Limb (tissue), 2 donors: ENCODE data around the gene ZNF107.
"Not testable (repeated sequence)": the region's sequence is repeated elsewhere in the genome, so short reads cannot be mapped to it uniquely, and the experiment has no call there.

Experiments used
- DNase-seq, 2 donors: peaks; one replicate each; pipeline ENCODE4 v3.0.0-alpha.2; 2016; ENCODE audit errors: extremely low spot score in 2 of 2

ZNF107 gene

GRCh38 chr7:64643566-64643965 is 22.4 kb upstream of the ZNF107 start:
- no peak for DNase-seq

- DNase-seq = no peak
These were observed 14.7 kb upstream of the ZNF107 start for GRCh38 chr7:64651203-64651602.

GRCh38 chr7:64651632-64652165 is 14.2 kb upstream of the ZNF107 start:
- DNase-seq = no peak

GRCh38 chr7:64653721-64654401 is 12.1 kb upstream of the ZNF107 start:
- no peak for DNase-seq

- no peak for DNase-seq
These were observed 11.0 kb upstream of the ZNF107 start for GRCh38 chr7:64654796-64655548.

GRCh38 chr7:64655811-64656210 is 10.1 kb upstream of the ZNF107 start:
- DNase-seq = no peak

GRCh38 chr7:64656489-64656888 is 9.4 kb upstream of the ZNF107 start:
- DNase-seq = no peak

- not testable (repeated sequence) for DNase-seq
These were observed 3.8 kb upstream of the ZNF107 start for GRCh38 chr7:64662091-64662490.

GRCh38 chr7:64666663-64667050 is 724 bp downstream of the ZNF107 start:
- no peak for DNase-seq

- DNase-seq = no peak
These were observed 1.4 kb downstream of the ZNF107 start for GRCh38 chr7:64667311-64667710.

GRCh38 chr7:64672414-64672813 is 6.5 kb downstream of the ZNF107 start:
- no peak for DNase-seq

GRCh38 chr7:64685091-64685490 is 19.2 kb downstream of the ZNF107 start:
- no peak for DNase-seq

GRCh38 chr7:64685741-64686140 is 19.8 kb downstream of the ZNF107 start:
- no peak for DNase-seq

GRCh38 chr7:64686493-64687184 is 20.7 kb downstream of the ZNF107 start:
- DNase-seq = no peak

GRCh38 chr7:64687249-64687648 is 21.3 kb downstream of the ZNF107 start:
- no peak for DNase-seq

- no peak for DNase-seq
These were observed 23.1 kb downstream of the ZNF107 start for GRCh38 chr7:64688988-64689387.

GRCh38 chr7:64691831-64692230 is 25.9 kb downstream of the ZNF107 start:
- no peak for DNase-seq

- DNase-seq = not testable (repeated sequence)
These were observed 31.9 kb downstream of the ZNF107 start for GRCh38 chr7:64697863-64698262.

GRCh38 chr7:64706625-64707292 is 40.8 kb downstream of the ZNF107 start:
- no peak for DNase-seq

GRCh38 chr7:64717896-64718295 is 52.0 kb downstream of the ZNF107 start:
- not testable (repeated sequence) for DNase-seq

- no peak for DNase-seq
These were observed 63.3 kb downstream of the ZNF107 start for GRCh38 chr7:64729089-64729848.
